NCI-H446 treated with DMSO at 0.1 percent for 48 hours (cell line): ENCODE measurements around the gene USP21.

Experiments
- DNase-seq: peaks from one replicate; lab custom pipeline; 2025; lab: John Stamatoyannopoulos, UW

The USP21 gene

DNA sequence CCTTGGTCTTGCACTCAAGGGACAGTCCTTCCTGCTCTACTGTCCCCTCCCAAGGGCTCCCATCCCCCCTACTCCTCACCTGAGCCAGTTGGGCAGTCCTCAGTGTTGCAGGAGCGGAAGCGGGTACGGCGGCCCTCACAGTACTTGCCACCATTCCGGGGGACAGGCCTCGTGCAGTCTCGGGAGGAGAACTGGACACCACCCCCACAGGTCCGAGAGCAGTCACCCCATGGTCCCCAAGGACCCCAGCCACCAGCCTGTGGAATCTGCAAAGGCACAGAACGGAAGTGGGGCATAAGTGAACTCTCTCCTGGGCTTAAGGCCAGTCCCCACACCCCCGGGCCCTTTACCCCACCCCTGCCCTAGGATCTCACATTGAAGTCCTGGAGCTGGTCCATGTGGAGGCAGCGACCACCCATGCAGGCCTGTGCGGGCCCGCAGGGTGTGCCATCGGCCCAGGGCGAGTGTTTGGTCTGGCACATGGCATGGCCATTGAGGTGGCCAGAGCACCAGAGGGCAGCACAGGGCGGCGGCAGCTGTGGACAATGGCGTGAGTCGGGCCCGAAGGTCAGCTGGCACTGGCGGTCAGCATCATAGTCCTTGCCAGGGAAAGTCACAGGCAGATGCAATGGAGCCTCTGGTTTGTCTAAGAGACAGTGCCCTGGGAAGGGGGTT is 34.4 kb downstream of the USP21 start:
- DNase-seq, result no peak

DNA sequence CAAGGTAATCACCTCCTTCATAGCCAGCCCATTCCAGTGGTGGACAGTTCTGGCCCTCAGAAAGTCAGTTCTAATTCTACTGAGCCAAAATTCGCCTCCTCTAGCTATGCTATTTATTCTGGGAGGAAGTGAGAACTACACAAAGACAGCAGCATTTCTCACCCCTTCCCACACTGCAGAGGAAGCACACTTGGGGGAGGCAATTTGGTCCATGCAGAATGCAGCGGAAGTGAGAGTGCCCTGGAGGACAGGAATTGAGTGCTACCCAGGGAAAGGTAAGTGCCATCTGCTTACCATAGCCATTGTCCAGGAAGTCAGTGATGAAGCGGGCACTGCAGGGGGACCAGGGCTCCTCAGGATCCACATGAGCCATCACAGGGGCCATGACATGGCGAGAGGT is 35.9 kb downstream of the USP21 start:
- no peak for DNase-seq

DNA sequence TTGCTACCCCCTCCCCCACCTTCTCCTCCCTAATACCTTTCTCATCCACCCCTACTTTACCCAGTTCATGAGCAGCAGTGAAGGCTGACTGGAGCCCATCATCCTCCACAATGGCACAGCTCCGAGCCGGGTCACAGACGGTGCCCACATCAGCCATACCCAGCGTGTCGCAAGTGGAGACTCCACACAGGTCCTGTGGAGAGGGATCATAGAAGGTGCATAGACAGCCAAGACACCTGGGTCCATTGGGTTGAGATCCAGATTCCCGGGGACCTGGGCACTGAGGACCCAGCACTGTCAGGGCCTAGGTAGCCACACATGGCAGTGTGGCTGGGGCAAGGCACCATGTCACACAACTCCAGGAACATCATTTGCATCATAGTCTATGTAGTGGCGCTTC is 36.8 kb downstream of the USP21 start:
- DNase-seq, result no peak

DNA sequence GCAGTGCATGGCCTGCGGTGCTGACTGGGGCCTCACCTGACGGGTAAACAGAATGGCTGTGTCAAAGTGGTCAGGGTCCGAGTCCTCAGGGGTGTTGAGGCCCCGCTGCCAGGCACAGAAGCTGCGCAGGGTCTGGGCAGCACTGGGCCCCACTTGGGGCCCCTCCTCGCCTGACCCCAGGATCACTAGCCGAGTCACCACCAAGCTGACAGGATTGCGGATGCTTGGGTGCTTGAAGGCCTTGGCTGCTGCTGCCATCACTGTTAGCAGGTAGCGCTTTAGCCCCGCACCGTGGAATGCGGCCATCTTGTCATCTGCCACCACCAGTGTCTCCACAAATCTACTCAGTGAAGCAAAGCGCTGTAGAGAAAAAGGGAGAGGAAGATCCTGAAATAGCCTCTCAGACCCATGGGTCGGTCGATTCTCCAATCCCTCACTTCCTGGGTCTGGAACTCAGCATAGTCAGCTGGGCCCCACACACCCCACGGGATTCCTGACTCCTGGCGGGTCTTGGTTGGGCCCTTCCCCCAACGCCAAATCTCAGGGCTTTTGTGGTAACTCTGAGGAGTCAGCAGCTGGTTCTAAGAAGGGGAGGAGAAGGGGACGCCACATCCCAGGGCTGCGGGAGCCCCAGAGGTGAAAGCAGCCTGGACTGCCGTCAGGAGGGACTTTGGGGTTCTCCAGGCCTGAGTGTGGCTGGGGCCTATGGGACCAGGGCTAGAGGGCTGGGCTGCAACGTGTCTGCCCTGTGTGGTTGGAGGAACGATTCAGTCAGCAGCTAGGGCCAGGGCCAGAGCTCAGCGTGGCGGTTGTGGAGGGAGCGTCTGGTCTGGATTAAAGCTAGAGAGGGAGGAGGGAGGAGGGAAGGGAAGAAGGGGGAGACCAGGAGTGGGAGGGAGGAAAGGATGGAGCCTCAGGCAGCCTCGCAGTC is 37.5 kb downstream of the USP21 start:
- no peak for DNase-seq

DNA sequence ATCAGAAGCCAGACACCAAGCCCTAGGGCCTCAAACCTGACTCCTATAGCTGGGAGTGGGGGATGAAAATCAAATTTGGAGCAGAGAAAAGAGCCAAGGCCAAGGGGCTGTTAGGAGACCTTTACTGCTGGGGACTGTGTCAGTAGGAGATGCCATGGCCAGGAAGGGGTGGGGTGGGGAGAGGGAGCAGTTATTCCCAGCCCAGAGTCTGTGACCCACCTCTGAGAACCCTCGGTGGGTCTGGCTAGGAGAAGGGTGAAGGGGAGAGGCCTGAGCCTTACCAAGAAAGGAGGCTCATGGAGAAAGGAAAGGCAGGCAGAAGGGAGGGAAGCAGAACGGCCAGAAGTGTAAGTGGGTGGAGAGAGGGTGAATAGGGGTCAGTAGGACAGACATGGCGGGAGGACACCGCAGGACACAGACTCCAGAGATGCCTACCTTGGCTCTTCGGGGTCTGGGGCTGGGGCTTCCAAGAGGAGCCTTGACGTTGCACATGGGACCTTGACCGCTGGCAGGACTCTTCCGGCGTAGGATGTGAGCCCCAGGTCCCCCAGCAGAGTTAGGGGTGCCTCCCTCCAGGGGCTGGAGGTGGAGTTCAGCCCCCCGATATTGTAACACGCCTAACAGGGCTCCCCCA is 38.4 kb downstream of the USP21 start:
- no peak for DNase-seq

DNA sequence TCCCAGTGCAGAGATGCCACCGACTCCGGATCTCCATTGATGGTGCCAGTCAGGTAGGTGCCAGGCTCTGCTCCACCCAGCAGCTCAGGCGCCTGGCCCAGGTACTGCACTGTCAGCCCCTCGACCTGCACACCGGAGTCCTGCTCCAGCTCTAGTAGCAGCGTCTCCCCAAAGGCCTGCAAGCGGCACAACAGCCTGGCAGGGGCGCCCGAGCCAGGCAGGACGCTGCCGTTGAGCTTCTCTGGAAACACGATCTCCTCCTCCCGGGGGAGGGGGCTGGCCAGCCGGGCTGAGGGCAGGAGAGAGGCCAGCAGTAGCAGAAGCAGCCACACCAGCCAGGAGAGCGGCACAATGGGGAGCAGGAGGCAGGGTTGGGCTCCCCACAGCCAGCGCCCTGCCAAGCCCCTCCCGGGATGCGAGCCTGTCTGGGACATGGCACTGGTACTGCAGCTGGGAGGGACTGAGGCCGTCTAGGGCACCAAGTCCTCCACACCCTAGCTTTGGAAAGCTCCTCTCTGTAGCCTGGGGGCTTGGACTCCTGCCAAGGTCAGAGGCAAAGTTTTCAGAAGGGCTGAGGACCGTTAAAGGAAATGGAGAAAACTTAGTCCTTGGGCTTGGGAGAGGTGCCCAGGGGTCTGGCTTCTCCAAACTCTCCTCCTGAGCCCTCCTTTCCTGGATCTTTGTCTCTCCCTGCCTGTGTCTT is 39.0 kb downstream of the USP21 start:
- DNase-seq, result peak; percentile 51

DNA sequence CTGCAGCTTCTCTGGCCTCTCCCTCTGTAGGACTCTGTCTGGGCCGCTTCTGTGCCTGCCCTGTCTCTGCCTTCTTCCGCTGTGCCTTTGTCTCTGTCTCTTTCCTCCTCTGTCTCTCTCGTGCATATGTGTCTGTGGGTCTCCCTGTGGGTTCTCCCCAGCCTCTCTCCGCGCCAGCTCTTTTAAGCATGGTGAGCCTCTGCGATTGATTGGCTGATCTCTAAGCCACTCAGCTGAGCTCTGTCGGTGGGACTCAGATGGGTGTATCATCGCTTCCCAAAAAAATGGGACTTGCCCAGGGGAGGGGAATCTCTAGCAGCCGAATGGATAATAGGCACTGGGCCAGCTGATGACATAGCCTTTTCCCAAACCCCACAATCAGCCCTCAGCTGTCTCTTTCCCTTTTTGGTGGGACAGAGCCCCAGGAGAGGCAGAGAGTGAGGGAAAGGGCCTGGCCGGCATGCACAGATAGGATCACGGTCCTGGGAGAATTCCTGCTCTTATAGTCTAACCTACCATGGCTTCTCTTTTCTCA is 39.7 kb downstream of the USP21 start, which contains the start of gene ADAMTS4:
Gene ADAMTS4 (minus strand): TSS at position 158 of the 535 bp plus-strand sequence. CDS start 427 bp downstream, outside the sequence.
- peak; percentile 97 for DNase-seq

DNA sequence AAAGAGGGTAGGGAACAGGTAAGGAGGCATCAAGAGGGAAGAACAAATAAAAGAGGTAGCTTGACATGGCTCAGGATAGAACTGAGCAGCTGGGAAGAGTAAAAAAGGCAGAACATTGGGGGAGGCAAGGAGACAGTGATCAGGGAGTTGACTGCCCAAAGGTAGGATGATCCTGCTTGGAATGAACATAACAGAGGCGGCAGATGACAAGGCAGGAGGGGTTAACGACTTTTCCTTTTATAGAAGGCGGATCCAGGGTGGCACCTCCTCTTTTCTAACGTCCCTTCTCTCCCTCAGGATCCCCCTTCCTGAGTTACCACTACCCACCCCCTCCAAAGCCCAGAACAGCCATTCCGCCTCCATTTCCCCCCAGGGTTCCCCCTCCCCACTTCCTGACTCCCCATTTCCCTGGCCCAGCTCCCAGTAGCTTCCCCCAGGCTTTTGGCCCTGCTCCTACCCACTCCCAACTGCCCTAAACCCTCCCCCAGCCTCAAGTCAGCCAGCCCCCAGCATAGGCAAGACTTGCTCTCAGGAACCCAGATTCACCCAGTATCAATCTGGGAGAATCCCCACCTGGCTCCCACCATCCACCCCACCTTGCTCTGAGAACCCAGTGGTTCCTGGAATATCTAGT is 40.3 kb downstream of the USP21 start:
- peak; percentile 13 for DNase-seq

DNA sequence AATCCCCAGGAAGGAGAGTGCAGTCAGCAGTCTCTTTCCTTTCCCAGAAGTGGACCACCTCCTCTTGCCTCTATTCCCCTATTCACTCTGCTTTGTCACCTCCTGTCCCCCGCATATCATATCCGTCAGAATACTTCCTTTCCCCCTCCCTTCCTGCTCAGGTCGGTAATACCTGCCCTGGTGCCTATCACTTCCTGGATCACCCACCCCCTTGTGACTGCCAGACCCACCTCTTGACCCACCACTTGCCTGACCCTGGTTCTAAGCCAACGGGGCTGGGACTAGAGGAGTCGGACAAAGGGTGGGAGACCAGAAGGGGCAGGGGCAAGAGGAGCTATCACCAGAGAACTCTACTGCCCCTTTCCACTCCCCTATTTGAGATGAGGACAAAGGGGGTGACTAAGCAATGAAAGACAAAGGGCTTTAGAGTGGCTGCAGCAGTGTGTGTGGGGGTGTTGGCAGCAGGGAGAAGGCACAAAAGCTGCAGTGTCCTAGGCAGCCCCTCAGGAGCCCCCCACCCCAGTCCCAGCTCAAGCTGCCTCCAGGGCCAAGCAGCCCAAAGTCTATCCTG is 41.2 kb downstream of the USP21 start:
- no peak for DNase-seq

DNA sequence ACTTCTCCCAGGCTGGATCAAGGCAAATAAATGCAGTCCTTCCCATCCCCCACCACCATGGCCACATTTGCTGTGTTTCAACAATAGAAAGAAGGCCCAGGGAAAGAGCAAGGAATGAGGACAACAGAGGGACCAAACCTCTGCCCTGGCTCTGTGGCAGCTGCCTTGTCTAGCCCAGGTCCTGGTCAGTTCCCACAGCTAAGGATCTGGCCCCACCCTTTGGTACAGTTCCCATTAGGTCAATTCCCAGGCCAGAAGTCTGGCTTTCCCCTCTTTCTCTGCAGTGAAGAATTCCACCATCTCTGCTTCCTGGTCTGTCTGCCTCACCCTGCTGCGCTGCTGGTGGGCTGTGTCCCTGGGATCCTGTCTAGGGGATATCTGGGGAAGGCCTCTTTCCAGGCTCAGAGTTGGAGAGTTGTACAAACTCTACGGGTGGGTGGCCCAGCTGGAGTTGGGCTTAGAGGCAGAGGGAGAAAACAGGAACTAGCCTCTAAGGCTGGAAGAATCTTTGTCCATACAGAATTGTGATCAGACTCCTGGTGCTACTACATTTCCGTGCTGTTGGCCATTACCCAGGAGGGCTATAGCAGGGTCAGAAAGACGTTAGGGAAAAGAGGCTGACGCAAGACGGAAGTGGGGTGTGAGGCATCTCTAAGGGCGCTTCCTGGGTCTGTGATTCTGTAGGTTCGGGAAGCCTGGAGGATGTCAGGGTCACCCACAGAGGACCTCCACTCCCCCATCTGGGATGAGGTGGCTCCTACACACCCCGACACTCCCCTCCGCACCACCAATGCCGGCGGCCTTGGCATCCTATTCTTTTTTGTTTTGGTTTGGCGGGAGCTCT is 41.9 kb downstream of the USP21 start:
- DNase-seq, result no peak

DNA sequence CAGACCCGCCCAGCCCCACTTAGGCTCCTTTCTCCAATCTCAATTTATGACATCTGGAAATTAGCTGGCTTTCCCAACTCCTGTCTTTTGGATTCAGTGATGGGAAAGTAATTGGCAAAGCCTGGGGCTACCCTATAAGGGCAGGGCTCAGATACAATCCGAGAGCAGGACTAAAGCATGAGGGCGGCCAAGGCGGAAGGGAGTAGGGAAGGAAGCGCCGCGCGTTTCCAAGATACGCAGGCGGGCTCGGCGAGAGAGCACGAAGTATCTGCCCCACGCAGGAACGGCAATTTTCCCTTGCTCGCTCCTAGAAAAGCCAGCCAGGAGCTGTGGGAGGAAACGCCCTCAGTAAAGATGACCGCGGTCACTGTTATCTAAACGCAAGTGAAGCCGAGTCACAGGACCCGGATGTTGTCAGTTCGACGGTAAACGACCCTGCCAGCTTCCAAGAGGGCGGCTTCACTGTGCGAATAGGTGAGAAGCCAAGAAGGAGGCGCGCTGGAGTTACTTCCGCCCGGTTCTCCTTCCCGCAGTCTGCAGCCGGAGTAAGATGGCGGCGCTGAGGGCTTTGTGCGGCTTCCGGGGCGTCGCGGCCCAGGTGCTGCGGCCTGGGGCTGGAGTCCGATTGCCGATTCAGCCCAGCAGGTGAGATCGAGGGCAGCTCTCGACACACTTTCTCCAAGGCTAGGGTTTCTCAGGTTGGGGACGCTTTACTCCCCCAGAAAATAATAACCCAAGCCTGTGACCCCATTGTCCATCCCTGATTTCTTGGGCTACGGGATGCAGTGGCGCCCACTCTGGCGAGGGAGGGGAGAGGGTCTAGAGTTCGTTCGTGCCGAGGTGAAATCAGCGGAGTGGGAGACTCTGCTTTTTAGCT is 42.8 kb downstream of the USP21 start, which contains the start of gene NDUFS2:
Gene NDUFS2 (plus strand): TSS at position 532 of the 877 bp plus-strand sequence. CDS start 19 bp downstream, at position 551.
- DNase-seq, result peak; percentile 98

DNA sequence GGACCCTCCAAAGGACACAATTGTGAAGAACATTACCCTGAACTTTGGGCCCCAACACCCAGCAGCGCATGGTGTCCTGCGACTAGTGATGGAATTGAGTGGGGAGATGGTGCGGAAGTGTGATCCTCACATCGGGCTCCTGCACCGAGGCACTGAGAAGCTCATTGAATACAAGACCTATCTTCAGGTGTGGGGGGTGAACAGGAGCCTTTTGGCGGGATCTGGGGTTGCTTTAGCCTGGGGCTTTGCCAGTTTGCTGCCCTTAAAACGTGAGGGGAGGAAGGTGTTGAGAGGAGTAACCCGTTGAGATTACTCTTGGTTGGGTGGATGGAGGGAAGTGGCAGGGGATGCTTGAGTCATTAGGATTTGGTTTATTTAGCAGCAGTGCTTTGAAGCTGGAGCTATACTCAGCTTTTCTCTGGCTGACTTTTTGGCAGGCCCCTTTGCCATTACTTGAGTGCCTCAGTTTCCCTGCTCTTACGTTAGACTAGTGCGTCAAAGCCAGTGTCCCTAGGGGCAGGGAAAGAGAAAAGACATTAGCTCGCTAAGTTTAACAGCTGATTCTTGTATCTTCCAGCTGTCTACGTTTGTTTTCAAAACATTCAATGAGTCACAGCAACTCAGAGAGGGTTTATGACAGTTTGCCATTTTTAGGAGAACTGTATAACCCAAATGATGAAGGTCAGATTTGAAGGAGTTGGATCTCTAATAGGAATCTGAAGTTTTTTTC is 47.3 kb downstream of the USP21 start:
- DNase-seq, result no peak

DNA sequence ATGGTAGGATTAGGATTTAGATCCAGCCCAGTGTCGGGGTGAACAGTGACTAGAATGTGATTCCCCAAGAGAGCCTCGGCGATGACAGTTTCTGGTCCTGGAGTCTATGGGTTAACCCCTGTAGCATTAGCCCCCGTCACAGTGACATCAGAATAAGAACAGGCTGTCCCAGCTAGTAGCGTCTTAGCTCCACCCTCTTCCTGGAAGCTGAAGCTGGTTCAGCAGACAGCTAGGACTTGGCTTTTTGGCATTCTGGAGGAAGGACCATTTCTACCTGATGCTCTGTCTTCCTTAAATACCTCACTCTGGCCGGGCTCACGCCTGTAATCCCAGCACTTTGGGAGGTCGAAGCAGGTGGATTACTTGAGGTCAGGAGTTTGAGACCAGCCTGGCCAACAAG is 47.9 kb downstream of the USP21 start:
- no peak for DNase-seq

DNA sequence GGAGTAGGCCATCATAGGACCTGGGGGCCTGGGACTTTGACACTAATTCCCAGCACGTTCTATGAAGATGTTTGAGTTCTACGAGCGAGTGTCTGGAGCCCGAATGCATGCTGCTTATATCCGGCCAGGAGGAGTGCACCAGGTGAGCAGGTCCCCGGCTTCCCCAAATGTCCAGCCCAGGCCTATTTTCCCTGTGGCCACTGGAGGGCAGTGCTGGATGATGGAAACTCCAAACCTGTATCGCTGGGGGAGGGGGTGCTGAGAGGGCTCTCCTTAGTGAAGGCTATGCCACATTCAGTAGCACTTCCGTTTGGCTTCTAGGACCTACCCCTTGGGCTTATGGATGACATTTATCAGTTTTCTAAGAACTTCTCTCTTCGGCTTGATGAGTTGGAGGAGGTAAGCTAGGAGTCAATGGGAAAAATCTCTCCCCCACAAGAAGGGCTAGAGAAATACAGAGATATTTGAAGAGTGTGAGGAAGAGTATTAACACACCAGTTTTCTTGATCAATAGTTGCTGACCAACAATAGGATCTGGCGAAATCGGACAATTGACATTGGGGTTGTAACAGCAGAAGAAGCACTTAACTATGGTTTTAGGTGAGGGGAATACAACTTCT is 50.6 kb downstream of the USP21 start:
- peak; percentile 9 for DNase-seq

DNA sequence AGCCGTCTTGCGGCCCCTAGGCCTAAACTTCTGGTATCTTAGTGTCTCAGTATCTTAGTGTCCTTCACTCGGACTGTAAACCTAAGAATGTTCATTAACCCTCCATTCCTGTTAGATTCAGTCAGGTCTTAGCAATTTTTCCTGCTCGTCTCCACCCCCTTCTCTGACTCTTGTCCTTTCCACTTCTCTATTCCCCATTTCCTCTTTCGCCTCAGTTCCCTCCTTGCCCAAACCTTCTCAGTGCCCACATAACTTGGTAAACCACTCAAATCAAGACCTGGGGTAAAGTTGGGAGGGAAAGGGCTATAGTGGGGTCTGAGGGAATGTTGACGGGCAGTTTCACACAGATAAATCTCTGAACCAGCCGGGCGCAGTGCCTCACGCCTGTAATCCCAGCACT is 55.1 kb downstream of the USP21 start:
- DNase-seq, result no peak

DNA sequence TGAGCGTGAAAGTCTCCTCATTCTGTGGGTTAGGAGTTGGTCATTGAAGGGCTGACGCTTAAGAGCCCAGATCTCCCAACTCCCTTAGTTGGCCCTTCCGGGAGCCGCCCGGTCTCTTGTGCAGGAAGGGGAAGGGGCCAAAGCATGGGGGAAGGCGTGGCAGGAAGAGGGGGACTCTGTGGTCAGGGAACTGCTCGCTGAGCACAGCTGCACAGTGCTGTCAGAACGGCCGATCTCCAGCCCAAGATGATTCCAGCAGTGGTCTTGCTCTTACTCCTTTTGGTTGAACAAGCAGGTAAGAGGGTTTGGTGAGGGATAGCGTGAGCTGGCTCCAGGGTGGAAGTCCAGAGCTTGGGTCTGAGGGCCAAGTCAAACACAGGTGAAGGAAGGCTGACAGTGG is 55.8 kb downstream of the USP21 start, which contains the start of gene FCER1G:
Gene FCER1G (plus strand): TSS at position 220 of the 400 bp plus-strand sequence. CDS start 27 bp downstream, at position 247.
- no peak for DNase-seq
